GM19025 (cell line): ENCODE measurements around the gene LENEP.

Experiments
- ATAC-seq: cut with Tn5 transposase; IDR thresholded peaks from one replicate; pipeline ENCODE4 v1.9.1; 2021; ENCODE audit warnings: mild to moderate bottlenecking, low read depth, moderate library complexity; ENCODE audit not compliant: unreplicated experiment

The LENEP gene

DNA sequence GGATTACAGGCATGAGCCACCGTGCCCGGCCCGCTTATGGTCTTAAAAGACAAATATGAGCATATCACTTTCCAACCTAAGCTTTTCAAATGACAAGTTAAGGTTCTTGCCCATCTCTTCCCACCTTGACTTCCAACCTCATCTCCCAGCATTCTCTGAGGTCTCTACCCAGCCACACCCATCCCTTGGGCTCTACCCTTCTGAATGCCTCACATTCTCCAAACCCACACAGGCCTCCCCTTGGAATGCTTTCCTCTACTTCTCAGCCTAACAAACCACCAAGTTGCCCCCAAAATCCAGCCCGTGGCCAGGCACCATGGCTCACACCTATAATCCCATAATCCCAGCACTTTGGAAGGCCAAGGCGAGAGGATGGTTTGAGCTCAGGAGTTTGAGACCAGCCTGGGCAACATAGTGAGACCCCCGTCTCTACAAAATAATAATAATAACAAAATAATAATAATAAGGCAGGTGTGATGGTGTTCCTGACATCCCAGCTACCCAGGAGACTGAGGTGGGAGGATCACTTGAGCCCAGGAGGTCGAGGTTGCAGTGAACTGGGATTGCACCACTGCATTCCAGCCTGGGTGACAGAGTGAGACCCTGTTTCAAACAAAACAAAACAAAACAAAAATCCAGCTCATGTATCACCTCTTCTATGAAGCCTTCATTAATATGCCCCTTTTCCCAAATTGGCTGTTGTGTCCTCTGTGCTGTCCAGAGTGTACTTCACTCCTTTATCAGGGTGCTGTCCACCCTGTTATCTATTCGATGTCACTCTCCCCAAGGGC lies 28.9 kb downstream of the LENEP start:
- ATAC-seq, result no peak

- ATAC-seq, result no peak
These were observed 29.5 kb downstream of the LENEP start for GRCh38 chr1:155022927-155023236.

DNA sequence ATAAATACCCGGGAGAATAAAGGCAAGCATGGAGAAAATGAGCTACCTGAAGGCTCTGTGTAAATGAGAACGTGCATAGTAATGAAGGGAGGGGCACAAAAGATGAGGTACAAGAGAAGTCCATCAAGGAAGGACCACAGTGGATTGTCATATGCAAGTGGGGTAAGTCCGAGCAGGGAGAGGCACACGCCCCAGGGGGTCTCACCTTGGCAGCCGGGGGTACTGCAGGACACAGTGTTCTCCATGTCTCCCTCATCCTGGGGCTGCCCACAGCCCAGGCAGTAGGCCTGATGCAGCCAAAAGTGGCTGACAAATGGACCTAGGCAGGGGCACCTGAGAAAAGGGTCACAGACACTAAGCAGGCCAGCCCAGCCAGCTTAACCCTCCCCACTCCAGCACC lies 30.2 kb downstream of the LENEP start:
- ATAC-seq, result no peak

DNA sequence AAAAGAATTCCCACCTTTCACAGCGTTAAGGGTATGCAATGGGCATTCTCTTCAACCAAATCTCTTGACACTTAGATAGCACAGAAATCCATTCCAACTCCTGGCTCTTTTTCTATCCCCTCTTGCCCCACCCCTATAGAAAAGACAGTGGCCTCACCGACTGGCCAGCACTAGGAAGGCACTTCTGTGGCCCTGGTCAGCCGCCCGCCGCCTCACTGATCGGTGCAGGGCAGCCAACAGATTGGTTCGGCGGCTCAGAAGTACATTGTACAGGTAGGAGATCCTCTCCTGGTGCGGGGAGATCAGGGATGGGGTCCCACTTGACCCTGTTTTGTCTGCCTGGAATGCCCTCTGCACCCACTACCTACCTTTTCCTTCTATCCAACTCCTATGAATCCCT lies 30.9 kb downstream of the LENEP start:
- no peak for ATAC-seq

GRCh38 chr1:155026154-155026553 lies 32.8 kb downstream of the LENEP start:
- no peak for ATAC-seq

DNA sequence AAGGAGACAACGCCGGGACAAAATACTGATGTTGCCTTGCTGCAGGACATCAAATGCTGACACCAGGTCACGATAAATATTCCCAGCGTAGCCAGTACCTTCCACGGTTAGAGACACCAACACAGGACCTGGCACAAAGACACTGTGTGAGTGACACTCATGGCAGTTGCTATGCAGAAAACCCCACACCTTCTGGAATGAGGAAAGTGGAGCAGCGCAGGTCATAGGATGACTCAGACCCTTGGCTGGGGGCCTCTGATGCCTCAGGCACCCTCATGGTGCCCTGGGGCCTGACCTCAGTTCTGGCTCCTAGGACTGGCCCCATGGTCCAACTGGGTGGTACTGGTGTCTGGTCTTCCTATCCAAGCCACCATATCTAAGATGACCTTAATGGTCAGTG lies 33.2 kb downstream of the LENEP start:
- ATAC-seq, result no peak

DNA sequence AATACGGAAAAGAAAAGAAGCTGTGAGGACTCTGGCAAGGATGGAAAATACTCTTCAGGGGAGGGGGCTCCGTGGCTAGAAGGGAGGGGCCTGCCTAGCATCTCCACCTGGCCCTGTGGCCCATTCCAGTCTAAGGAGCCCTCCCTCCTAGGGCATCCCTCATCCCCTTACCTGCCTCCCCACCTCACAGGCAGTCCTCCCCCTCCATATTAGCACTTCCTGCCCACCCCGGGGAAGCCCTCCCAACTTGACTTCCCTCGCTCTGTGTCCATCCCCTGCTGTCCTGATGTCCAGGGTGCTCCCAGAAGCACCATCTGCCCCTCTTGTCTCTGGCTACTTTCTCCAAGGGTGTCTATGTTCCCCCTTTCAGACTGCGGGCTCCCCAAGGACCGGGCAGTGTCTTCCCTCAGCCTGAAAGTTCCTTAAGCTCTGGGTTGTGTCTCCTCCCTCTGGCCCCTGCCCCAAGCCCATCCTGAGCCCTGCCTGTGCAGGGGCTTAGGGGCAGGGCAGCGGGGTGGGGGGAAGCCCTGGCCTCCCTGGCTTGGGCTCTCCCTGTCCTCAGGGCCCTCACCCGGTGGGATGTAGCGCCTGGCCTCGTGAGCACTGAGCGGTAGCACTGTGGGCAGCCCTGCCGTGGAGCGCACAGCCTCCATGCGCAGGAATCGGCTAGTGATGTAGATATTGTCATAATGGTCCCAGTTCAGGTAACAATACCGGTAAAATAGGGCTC lies 36.3 kb downstream of the LENEP start:
- no peak for ATAC-seq

DNA sequence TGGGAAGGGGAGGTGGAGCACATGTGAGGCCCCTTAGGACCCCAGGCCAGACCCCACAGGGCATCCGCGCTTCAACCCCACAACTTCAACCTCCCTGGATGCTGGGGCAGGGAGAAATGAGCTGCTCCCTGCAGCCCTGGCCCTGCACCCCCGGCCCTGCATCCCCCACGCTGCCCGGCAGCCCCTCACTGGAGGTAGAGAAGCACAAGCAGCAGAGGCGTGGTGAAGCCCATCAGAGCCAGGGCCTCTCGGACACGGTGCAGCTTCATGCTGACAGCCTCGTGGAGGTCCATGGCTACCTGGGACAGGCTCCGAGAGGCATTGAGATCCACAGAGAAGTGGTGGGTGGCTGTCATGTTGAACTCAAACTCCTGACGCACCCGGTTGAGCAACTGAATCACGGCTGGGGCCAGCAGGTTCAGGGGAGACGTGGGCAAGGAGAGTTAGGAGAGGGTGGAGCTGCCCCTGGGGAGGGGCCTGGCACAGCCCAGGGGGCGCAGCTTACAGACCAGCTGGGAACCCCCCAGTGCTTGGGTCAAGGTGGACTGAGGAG lies 36.9 kb downstream of the LENEP start:
- no peak for ATAC-seq

- ATAC-seq, result no peak
These were observed 37.5 kb downstream of the LENEP start for GRCh38 chr1:155030899-155031298.

GRCh38 chr1:155032886-155033285 lies 39.5 kb downstream of the LENEP start:
- no peak for ATAC-seq

DNA sequence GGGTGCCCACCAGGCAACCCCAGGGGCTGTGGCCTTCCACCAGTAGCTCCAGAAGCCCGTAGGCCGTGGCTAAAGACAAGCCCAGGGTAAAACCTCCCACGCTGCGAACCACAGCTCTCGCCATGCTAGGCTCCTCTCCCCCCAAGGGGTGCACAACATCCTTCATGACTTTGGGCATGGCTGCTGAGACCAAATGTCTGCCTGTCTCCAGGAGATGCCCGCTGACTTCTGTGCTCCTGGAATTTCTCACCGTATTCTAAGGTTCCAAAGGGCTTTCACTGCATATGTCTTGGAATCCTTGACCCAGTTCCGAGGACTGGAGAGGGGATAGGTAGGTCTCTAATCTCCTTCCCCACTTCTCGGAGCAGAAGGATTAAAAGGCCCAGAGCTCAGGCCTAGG lies 40.1 kb downstream of the LENEP start, which contains the start of the genes DCST1 and DCST2:
Gene DCST1 (plus strand): TSS at position 301 of the 400 bp plus-strand sequence. CDS start 213 bp downstream, outside the sequence.
Gene DCST2 (minus strand): TSS at position 258 of the 400 bp plus-strand sequence. CDS start 80 bp downstream, at position 178.
- no peak for ATAC-seq

DNA sequence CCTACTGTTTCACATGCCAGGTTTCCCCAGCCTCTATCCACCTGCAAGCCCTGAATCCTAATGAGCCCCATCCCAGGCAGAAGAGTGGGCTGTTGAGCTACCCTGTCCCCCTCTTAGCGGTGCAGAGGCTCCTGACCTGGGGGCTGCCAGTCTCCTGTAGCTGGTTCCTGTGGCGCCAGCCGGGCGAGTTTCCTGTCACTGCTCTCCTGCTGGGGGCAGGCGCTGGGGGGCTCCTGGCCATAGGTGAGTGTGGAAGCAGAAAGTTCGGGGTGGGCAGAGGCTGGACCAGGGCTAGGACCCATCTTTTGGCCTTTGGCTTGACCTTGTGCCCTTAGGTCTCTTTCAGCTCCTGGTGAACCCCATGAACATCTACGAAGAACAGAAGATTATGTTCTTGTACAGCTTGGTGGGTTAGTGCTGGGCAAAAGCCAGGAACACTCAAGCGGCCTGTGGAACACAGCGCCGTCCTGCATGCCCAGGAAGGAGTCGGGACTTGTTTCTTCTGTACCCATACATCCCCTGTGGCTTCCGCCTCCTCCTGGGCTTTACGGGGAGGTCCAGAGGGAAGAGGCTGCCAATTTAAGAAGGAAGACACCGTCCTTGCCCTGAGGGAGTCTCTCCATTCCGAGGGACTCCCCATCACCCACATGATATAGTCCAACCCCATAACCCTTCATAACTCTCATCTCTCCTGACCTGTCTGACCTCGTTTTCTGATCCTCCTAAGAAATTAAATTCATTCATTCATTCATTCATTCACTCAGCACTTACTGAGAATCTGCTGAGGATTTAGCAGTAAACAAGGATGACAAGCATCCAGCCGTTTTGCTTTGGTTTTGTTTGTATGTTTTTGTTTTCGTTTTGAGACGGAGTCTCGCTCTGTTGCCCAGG lies 41.2 kb downstream of the LENEP start:
- ATAC-seq, result no peak

DNA sequence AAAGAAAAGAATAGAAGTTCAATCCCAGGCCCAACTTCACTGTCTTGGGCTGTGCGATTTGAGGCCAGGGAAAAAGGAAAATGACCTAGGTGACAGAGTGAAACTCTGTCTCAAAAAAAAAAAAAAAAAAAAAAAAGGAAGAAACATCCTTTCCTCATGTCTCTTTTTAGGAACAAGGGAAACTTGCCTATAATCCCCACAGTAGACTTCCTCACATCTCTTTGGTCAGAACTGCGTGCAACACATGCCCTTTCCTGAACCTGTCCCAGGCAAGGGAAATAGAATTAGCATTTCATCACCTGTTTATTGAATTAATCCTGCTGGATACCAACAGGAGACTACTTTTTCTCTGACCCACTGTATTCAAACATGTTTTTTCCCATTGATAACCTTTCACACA lies 42.5 kb downstream of the LENEP start:
- no peak for ATAC-seq

DNA sequence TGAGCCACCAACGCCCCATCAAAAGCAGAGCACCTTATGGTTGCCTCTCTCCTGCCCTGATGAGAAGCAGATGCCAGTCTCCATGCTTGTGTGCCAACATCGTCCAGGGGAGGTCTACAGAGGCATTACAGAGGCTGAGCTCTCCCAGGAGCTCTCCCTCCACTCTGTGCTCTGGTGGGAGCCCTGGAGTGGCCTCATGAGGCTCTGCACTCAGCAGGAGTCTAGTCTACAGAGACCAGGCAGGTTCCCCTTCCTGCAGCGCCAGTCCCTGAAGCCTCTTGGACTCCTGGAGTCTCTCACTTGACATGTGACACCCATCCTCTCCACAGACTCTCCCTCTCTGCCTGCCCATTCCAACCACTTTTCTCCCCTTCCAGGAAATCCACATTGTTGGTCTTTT lies 43.7 kb downstream of the LENEP start:
- ATAC-seq, result no peak

GRCh38 chr1:155037851-155038441 lies 44.6 kb downstream of the LENEP start:
- ATAC-seq, result no peak

- ATAC-seq, result no peak
These were observed 45.4 kb downstream of the LENEP start for GRCh38 chr1:155038602-155039307.

- ATAC-seq, result no peak
These were observed 45.9 kb downstream of the LENEP start for GRCh38 chr1:155039308-155039669.

DNA sequence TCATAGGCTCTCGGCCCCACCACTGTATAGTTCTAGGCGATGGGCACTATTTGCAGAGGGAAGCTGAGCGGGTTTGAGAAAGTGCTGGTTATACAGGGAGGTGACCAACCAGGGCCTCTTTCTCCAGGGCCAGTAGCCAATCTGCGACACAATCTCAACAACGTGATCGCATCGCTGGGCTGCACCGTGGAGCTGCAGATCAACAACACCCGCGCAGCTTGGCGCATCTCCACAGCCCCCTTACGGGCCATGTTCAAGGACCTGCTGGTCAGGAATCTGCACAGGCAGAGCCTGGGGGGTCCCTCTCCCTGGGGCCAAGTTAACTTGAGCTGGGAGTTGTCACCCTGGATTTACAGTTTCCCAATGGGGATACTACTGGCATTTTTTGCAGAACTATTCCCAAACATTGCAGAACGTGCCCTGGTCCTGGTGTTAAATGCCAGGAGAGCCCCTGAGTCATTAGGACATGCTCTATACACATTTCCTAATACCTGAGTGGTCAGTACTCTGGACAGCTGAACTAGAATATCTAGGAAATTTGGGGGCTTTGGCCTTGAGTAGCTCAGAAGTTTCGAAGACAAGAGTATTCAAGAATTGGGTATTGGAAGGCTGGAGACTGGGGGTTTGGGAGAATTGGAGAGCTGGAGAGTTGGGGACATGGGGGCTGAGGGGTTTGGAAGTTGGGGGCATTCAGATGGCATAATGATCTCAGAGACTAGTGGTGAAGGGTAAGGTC lies 47.1 kb downstream of the LENEP start:
- ATAC-seq, result no peak

GRCh38 chr1:155042789-155043188 lies 49.4 kb downstream of the LENEP start:
- no peak for ATAC-seq
